Smooth muscle cell (in vitro differentiated cells): ENCODE data around the gene EID2B. TPM values are rescaled to one million over a fixed set of nuclear protein-coding genes. Genes with fewer than 3 reads are reported as not detected.

Experiments
- DNase-seq: peaks from one replicate; lab custom pipeline; 2025; ENCODE audit not compliant: unreplicated experiment; lab: John Stamatoyannopoulos, UW
- H2AFZ ChIP-seq: fragments of 200-600 bp; sonication (generic); 2 replicates; pipeline ENCODE4 v1.6.0; 2016; ENCODE audit warnings: antibody characterized with exemption, low read depth, mild to moderate bottlenecking
- H3F3A ChIP-seq: fragments of 200-600 bp; sonication (generic); 2 replicates; pipeline ENCODE4 v1.6.0; 2017; ENCODE audit warnings: antibody characterized with exemption, low read depth
- H3K27ac ChIP-seq: fragments of 200-600 bp; sonication (generic); 2 replicates; pipeline ENCODE4 v1.5.1; 2016; ENCODE audit warnings: low read depth, mild to moderate bottlenecking
- H3K27me3 ChIP-seq: fragments of 200-600 bp; sonication (generic); 2 replicates; pipeline ENCODE4 v1.6.1; 2016; ENCODE audit warnings: low read depth, mild to moderate bottlenecking
- H3K36me3 ChIP-seq: fragments of 200-600 bp; sonication (generic); 2 replicates; pipeline ENCODE4 v1.5.1; 2016; ENCODE audit warnings: low read depth
- H3K4me1 ChIP-seq: fragments of 200-600 bp; sonication (generic); 2 replicates; pipeline ENCODE4 v1.5.1; 2016; ENCODE audit warnings: low read depth
- H3K4me2 ChIP-seq: fragments of 200-600 bp; sonication (generic); 2 replicates; pipeline ENCODE4 v1.6.0; 2016; ENCODE audit warnings: mild to moderate bottlenecking
- H3K4me3 ChIP-seq: fragments of 200-600 bp; sonication (generic); 2 replicates; pipeline ENCODE4 v1.5.1; 2016; ENCODE audit warnings: mild to moderate bottlenecking
- H3K79me2 ChIP-seq: fragments of 200-600 bp; sonication (generic); 2 replicates; pipeline ENCODE4 v1.6.0; 2016; ENCODE audit warnings: low read depth, mild to moderate bottlenecking
- H3K9ac ChIP-seq: fragments of 200-600 bp; sonication (generic); 2 replicates; pipeline ENCODE4 v1.6.0; 2016; ENCODE audit warnings: low read depth
- H3K9me3 ChIP-seq: fragments of 200-600 bp; sonication (generic); replicated peaks from 2 replicates; pipeline ENCODE4 v1.5.1; 2016; ENCODE audit warnings: low read depth
- H4K20me1 ChIP-seq: fragments of 200-600 bp; sonication (generic); 2 replicates; pipeline ENCODE4 v1.6.0; 2016; ENCODE audit warnings: low read depth
- CTCF ChIP-seq: fragments of 200-600 bp; sonication (generic); IDR thresholded peaks from 2 replicates; pipeline ENCODE4 v1.5.1; 2017; ENCODE audit warnings: borderline replicate concordance, mild to moderate bottlenecking, antibody characterized with exemption; ENCODE audit not compliant: insufficient read depth, poor library complexity, severe bottlenecking
- WGBS: methylation state at CpG from one replicate; pipeline ENCODE4 v1.1.7; 2016; ENCODE audit warnings: low lambda C conversion rate; 5-methylcytosine and 5-hydroxymethylcytosine counted together
- polyA plus RNA-seq: library from polyadenylated mRNA; unstranded; fragments of >200 nt; fragmentation: Nextera tagmentation; extraction: Ambion mirVana; gene quantifications from 2 replicates; pipeline ENCODE4 v1.2.1, GENCODE V29; 2016
- total RNA-seq: library from RNA; depleted of rRNA; stranded (reverse); fragments of >200 nt; gene quantifications from 2 replicates; pipeline ENCODE4 v1.2.3, GENCODE V29; 2014

The EID2B gene
- total and polyA plus RNA-seq, 2 experiments from 2014 or later: 1.9 to 2.7 TPM

GRCh38 chr19:39557811-39558623, 25.4 kb upstream of the EID2B start:
- Histone ChIP-seq H3K9me3 (no peaks in the 10 kb centered on the region), H3K4me2 (no peak overlapping the region), H3K4me1 (no peaks in the 10 kb centered on the region), H3K4me3 (no peak overlapping the region), H3F3A (no peaks in the 10 kb centered on the region), H3K9ac (no peak overlapping the region), H3K79me2 (no peaks in the 10 kb centered on the region), H3K27me3 (peaks cover 6% of the 10 kb centered on the region), H2AFZ (no peak overlapping the region), H3K27ac (no peak overlapping the region), H3K36me3 (no peaks in the 10 kb centered on the region), H4K20me1 (no peaks in the 10 kb centered on the region)
- WGBS: 82% methylated on average over 5 of the region's 5 CpGs
- DNase-seq: no peak
- TF ChIP-seq CTCF: no peak

- peaks cover under 1% of the 10 kb centered on the region for H3K27me3 ChIP-seq
- H3K4me3 ChIP-seq: no peak overlapping the region
- no peak overlapping the region for H2AFZ ChIP-seq
- H3K4me1 ChIP-seq: no peaks in the 10 kb centered on the region
- H3K27ac ChIP-seq: no peak overlapping the region
- no peaks in the 10 kb centered on the region for H3F3A ChIP-seq
- H3K79me2 ChIP-seq: no peaks in the 10 kb centered on the region
- no peaks in the 10 kb centered on the region for H3K9me3 ChIP-seq
- no peak for DNase-seq
- H3K4me2 ChIP-seq: no peak overlapping the region
- 43% methylated on average over 1 of the region's 1 CpG for WGBS
- no peak overlapping the region for H3K9ac ChIP-seq
- no peaks in the 10 kb centered on the region for H3K36me3 ChIP-seq
- H4K20me1 ChIP-seq: no peaks in the 10 kb centered on the region
- TF ChIP-seq CTCF: no peak
Observed at GRCh38 chr19:39555883-39556282, 23.2 kb upstream of the EID2B start.

GRCh38 chr19:39554701-39555311, 22.2 kb upstream of the EID2B start:
- H3K4me2 ChIP-seq: no peak overlapping the region
- no peak for DNase-seq
- H3K9me3 ChIP-seq: no peaks in the 10 kb centered on the region
- no peaks in the 10 kb centered on the region for H3F3A ChIP-seq
- no peaks in the 10 kb centered on the region for H4K20me1 ChIP-seq
- no peak overlapping the region for H3K27ac ChIP-seq
- H3K36me3 ChIP-seq: no peaks in the 10 kb centered on the region
- H2AFZ ChIP-seq: no peak overlapping the region
- no peaks in the 10 kb centered on the region for H3K4me1 ChIP-seq
- no peak overlapping the region for H3K4me3 ChIP-seq
- no peaks in the 10 kb centered on the region for H3K79me2 ChIP-seq
- WGBS: 77% methylated on average over 4 of the region's 4 CpGs
- H3K9ac ChIP-seq: no peak overlapping the region
- no peaks in the 10 kb centered on the region for H3K27me3 ChIP-seq
- TF ChIP-seq CTCF: no peak
